ENCODE measurements around the gene LCN9. TPM values are rescaled to one million over a fixed set of nuclear protein-coding genes. Genes with fewer than 3 reads are reported as not detected.

Gene LCN9
- total RNA-seq, 1 donor from 2014 or later = 4.8 TPM

- peaks cover 11% of the 10 kb centered on the region for H3K9me3 Mint-ChIP-seq (ENCODE audit: unreplicated experiment)
Observed at GRCh38 chr9:135665795-135666189, 2.7 kb downstream of the LCN9 start.

GRCh38 chr9:135666534-135667462, 3.7 kb downstream of the LCN9 start:
- TF ChIP-seq CTCF (IDR thresholded peaks at IDR 0.05; ENCODE audit: insufficient read depth, low read depth, low read length) (no peak), EZH2 (IDR thresholded peaks at IDR 0.05; ENCODE audit: insufficient read depth, low read length) (no peak)
- Histone ChIP-seq H3K27me3 (ENCODE audit: insufficient read depth, low read length) (no peaks in the 10 kb centered on the region), H3K4me2 (ENCODE audit: low read length) (no peak overlapping the region), H4K20me1 (ENCODE audit: insufficient read depth, low read length) (no peaks in the 10 kb centered on the region), H3K79me2 (ENCODE audit: insufficient read depth, low read length) (no peaks in the 10 kb centered on the region), H3K9me3 (ENCODE audit: insufficient read depth, low read depth, low read length) (no peaks in the 10 kb centered on the region), H3K36me3 (ENCODE audit: insufficient read depth, low read length) (no peaks in the 10 kb centered on the region), H3K27ac (ENCODE audit: low read depth, low read length) (no peak overlapping the region), H3K4me1 (ENCODE audit: insufficient read depth, low read length) (no peaks in the 10 kb centered on the region), H3K9ac (ENCODE audit: low read length) (no peak overlapping the region), H2AFZ (ENCODE audit: low read depth, low read length) (no peak overlapping the region), H3K4me3 (ENCODE audit: insufficient read depth, low read depth, low read length) (no peak overlapping the region)
- peaks cover 14% of the 10 kb centered on the region for H3K27me3 Mint-ChIP-seq (ENCODE audit: low read depth, unreplicated experiment)
- H3K27ac Mint-ChIP-seq (ENCODE audit: unreplicated experiment) = no peak overlapping the region
- no peak overlapping the region for H3K4me3 Mint-ChIP-seq (ENCODE audit: unreplicated experiment)
- peaks cover 7% of the 10 kb centered on the region for H3K36me3 Mint-ChIP-seq (ENCODE audit: low read depth, unreplicated experiment)
- DNase-seq (ENCODE audit: low read depth) (no peak), FAIRE-seq (no peak)
- peaks cover 7% of the 10 kb centered on the region for H3K4me1 Mint-ChIP-seq (ENCODE audit: low read depth, unreplicated experiment)
- peaks cover 11% of the 10 kb centered on the region for H3K9me3 Mint-ChIP-seq (ENCODE audit: unreplicated experiment)

More at GRCh38 chr9:135665795-135666189, 2.7 kb downstream of the LCN9 start:
- H2AFZ ChIP-seq (ENCODE audit: low read depth, low read length) = no peak overlapping the region
- H3K27me3 ChIP-seq (ENCODE audit: insufficient read depth, low read length) = no peaks in the 10 kb centered on the region
- no peaks in the 10 kb centered on the region for H3K9me3 ChIP-seq (ENCODE audit: insufficient read depth, low read depth, low read length)
- no peak overlapping the region for H3K27ac ChIP-seq (ENCODE audit: low read depth, low read length)
- H3K4me3 ChIP-seq (ENCODE audit: insufficient read depth, low read depth, low read length) = no peak overlapping the region
- H3K9ac ChIP-seq (ENCODE audit: low read length) = no peak overlapping the region
- Mint-ChIP-seq H3K4me3 (ENCODE audit: unreplicated experiment) (no peak overlapping the region), H3K27me3 (ENCODE audit: low read depth, unreplicated experiment) (peaks cover 14% of the 10 kb centered on the region), H3K36me3 (ENCODE audit: low read depth, unreplicated experiment) (peaks cover 7% of the 10 kb centered on the region), H3K4me1 (ENCODE audit: low read depth, unreplicated experiment) (peaks cover 7% of the 10 kb centered on the region), H3K27ac (ENCODE audit: unreplicated experiment) (no peak overlapping the region)
- no peak overlapping the region for H3K4me2 ChIP-seq (ENCODE audit: low read length)
- no peak for TF ChIP-seq EZH2 (IDR thresholded peaks at IDR 0.05; ENCODE audit: insufficient read depth, low read length)
- TF ChIP-seq CTCF (IDR thresholded peaks at IDR 0.05; ENCODE audit: insufficient read depth, low read depth, low read length) = no peak
- no peak for DNase-seq (ENCODE audit: low read depth)
- H3K4me1 ChIP-seq (ENCODE audit: insufficient read depth, low read length) = no peaks in the 10 kb centered on the region
- FAIRE-seq = no peak
- H3K36me3 ChIP-seq (ENCODE audit: insufficient read depth, low read length) = no peaks in the 10 kb centered on the region
- H4K20me1 ChIP-seq (ENCODE audit: insufficient read depth, low read length) = no peaks in the 10 kb centered on the region
- H3K79me2 ChIP-seq (ENCODE audit: insufficient read depth, low read length) = no peaks in the 10 kb centered on the region
